Gastrocnemius medialis (tissue), 4 donors: ENCODE measurements around the gene CAPZB.
"Not testable (repeated sequence)": the region's sequence is repeated elsewhere in the genome, so short reads cannot be mapped to it uniquely, and the experiment has no call there.

Experiments used
- CTCF ChIP-seq, 5 experiments: fragments of 450-650 bp in 3 of 5; fragments of 200-600 bp in 2 of 5; sonication (generic) in 2 of 5; IDR thresholded peaks in 4 of 5; conservative IDR thresholded peaks in 1 of 5; 1 replicate in 4 of 5; 2 replicates in 1 of 5; pipeline ENCODE4 v1.5.1; 2016 to 2019; ENCODE audit warnings: antibody characterized with exemption in 5 of 5, mild to moderate bottlenecking in 3 of 5, moderate library complexity in 3 of 5
- POLR2A ChIP-seq, 2 donors: fragments of 450-650 bp; IDR thresholded peaks; one replicate each; pipeline ENCODE4 v1.6.1; 2017; ENCODE audit warnings: antibody characterized with exemption in 2 of 2, mild to moderate bottlenecking in 2 of 2, moderate library complexity in 2 of 2

DNA sequence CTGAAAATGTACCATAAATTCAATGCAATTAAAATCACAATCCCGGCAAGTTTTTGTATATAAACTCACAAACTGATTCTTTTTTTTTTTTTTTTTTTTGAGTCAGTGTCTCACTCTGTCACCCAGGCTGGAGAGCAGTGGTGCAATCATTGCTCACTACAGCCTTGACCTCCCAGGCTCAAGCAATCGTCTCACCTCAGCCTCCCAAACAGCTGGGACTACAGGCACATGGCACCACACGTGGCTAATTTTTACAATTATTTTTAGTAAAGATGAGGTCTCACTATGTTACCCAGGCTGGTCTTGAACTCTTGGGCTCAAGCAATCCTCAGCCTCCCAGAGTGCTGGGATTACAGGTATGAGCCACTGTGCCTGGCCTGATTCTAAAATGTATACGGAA, 12.1 kb upstream of the CAPZB start:
- not testable (repeated sequence) for TF ChIP-seq CTCF (IDR thresholded peaks at IDR 0.05 in 4 of 5, conservative IDR thresholded peaks at IDR 0.05 in 1 of 5); POLR2A (IDR thresholded peaks at IDR 0.05)
